AG09309 (cell line): Measurements from ENCODE around the gene PRSS16.

ENCODE experiments used
- DNase-seq: peaks from one replicate; pipeline ENCODE4 v3.0.0-alpha.2; 2010; ENCODE audit warnings: low read depth
- H3K4me3 ChIP-seq: 2 replicates; pipeline ENCODE4 v1.5.1; 2011; ENCODE audit warnings: mild to moderate bottlenecking, low read depth, low read length, moderate library complexity; ENCODE audit not compliant: control insufficient read depth
- CTCF ChIP-seq: IDR thresholded peaks from 2 replicates; pipeline ENCODE4 v1.5.1; 2011; ENCODE audit warnings: mild to moderate bottlenecking, low read depth, low read length, inconsistent platforms; ENCODE audit not compliant: insufficient read depth, control insufficient read depth; ENCODE audit errors: missing control alignments

PRSS16 gene

GRCh38 chr6:27297484-27297856 lies 50.0 kb downstream of the PRSS16 start:
- no peak for DNase-seq
- no peak overlapping the region for H3K4me3 ChIP-seq
- no peak for TF ChIP-seq CTCF

GRCh38 chr6:27297857-27298730 lies 50.6 kb downstream of the PRSS16 start:
- DNase-seq, result no peak
- no peak overlapping the region for H3K4me3 ChIP-seq
- no peak for TF ChIP-seq CTCF

GRCh38 chr6:27303613-27304272 lies 56.2 kb downstream of the PRSS16 start:
- no peak for DNase-seq
- TF ChIP-seq CTCF, result no peak
- no peak overlapping the region for H3K4me3 ChIP-seq
